H1 (cell line): Measurements from ENCODE around the gene TTC28. TPM values are rescaled to one million over a fixed set of nuclear protein-coding genes. Genes with fewer than 3 reads are reported as not detected.

ENCODE experiments used
- CTCF ChIA-PET: fragments of 300-600 bp; sonication (Branson Sonifier 250); formaldehyde crosslinking; loops from one replicate; lab custom pipeline; 2021; ENCODE audit not compliant: partially characterized antibody; lab: Charles Lee
- POLR2A ChIA-PET: fragments of 300-600 bp; sonication (Branson Sonifier 250); formaldehyde crosslinking; loops from one replicate; lab custom pipeline; 2021; ENCODE audit warnings: inconsistent platforms; ENCODE audit not compliant: partially characterized antibody; lab: Charles Lee
- DNase-seq, 2 experiments: peaks; one replicate each; pipeline versions ENCODE4 v3.0.0 to v3.0.0-alpha.2; 2010 to 2022; ENCODE audit warnings: low spot score in 2 of 2, low read depth in 1 of 2, mixed read lengths in 1 of 2
- FAIRE-seq: peaks from 2 replicates; lab custom pipeline; 2011; peaks lifted over from hg19 to GRCh38; lab: Jason Lieb, UNC
- H2AFZ ChIP-seq: 2 replicates; pipeline ENCODE4 v1.8.1; 2012; ENCODE audit warnings: low read length, inconsistent platforms
- H2AK5ac ChIP-seq: 2 replicates; pipeline ENCODE4 v1.6.1; 2013; ENCODE audit warnings: low read depth, low read length
- H2BK120ac ChIP-seq: replicated peaks from 2 replicates; pipeline ENCODE3; 2013; ENCODE audit warnings: low read depth, low read length, inconsistent platforms
- H2BK12ac ChIP-seq: 2 replicates; pipeline ENCODE4 v1.6.1; 2013; ENCODE audit warnings: low read depth, low read length
- H2BK15ac ChIP-seq: 2 replicates; pipeline ENCODE4 v1.6.1; 2013; ENCODE audit warnings: low read length
- H2BK20ac ChIP-seq: 2 replicates; pipeline ENCODE4 v1.6.1; 2013; ENCODE audit warnings: low read length
- H2BK5ac ChIP-seq: 2 replicates; pipeline ENCODE4 v1.6.1; 2013; ENCODE audit warnings: low read depth, low read length
- H3K14ac ChIP-seq: 2 replicates; pipeline ENCODE4 v1.6.1; 2013; ENCODE audit warnings: inconsistent platforms; ENCODE audit not compliant: insufficient read length
- H3K18ac ChIP-seq: 2 replicates; pipeline ENCODE4 v1.6.1; 2013; ENCODE audit warnings: low read length; ENCODE audit errors: extremely low read depth
- H3K23ac ChIP-seq: 2 replicates; pipeline ENCODE4 v1.6.1; 2013; ENCODE audit warnings: inconsistent platforms; ENCODE audit not compliant: insufficient read length
- H3K23me2 ChIP-seq: 2 replicates; pipeline ENCODE4 v1.6.1; 2013; ENCODE audit warnings: low read depth, low read length
- H3K27ac ChIP-seq: 2 replicates; pipeline ENCODE4 v1.6.1; 2011; ENCODE audit warnings: low read depth, low read length, inconsistent platforms
- H3K27me3 ChIP-seq, 4 experiments: replicated peaks in 1 of 4; 1 replicate in 1 of 4; 2 replicates in 3 of 4; pipeline versions ENCODE4 v1.6.1 to v1.8.1; 2011 to 2013; ENCODE audit warnings: low read length in 3 of 4, mild to moderate bottlenecking in 3 of 4, inconsistent platforms in 2 of 4, mixed read lengths in 2 of 4, moderate library complexity in 1 of 4; ENCODE audit not compliant: control insufficient read depth in 3 of 4, insufficient read depth in 3 of 4; ENCODE audit errors: extremely low read depth in 1 of 4
- H3K36me3 ChIP-seq, 4 experiments: 2 replicates each; pipeline versions ENCODE4 v1.6.1 to v1.8.1; 2011 to 2013; ENCODE audit warnings: mild to moderate bottlenecking in 4 of 4, low read length in 3 of 4, moderate library complexity in 2 of 4, control low read depth in 1 of 4, inconsistent platforms in 1 of 4; ENCODE audit not compliant: insufficient read depth in 4 of 4, control insufficient read depth in 2 of 4
- H3K4ac ChIP-seq: replicated peaks from 2 replicates; pipeline ENCODE3; 2013; ENCODE audit warnings: low read length, low read depth, mixed read lengths, inconsistent platforms; ENCODE audit not compliant: insufficient read length
- H3K4me1 ChIP-seq, 4 experiments: replicated peaks in 1 of 4; 1 replicate in 1 of 4; 2 replicates in 3 of 4; pipeline versions ENCODE4 v1.6.1 to v1.8.1; 2011 to 2013; ENCODE audit warnings: low read length in 3 of 4, inconsistent platforms in 2 of 4, mixed read lengths in 1 of 4; ENCODE audit not compliant: insufficient read depth in 4 of 4, control insufficient read depth in 3 of 4
- H3K4me2 ChIP-seq, 2 experiments: 2 replicates each; pipeline versions ENCODE4 v1.6.1 to v1.8.1; 2011 to 2013; ENCODE audit warnings: low read depth in 2 of 2, low read length in 2 of 2, control low read depth in 1 of 2, inconsistent platforms in 1 of 2, mild to moderate bottlenecking in 1 of 2; ENCODE audit not compliant: insufficient read depth in 1 of 2
- H3K4me3 ChIP-seq, 4 experiments: fragments of 200-600, 300-600 bp in 1 of 4; sonication (generic), shearing (Covaris generic), sonication (Bioruptor Twin) in 1 of 4; 2 replicates each; pipeline versions ENCODE4 v1.5.1 to v1.8.1; 2011 to 2016; ENCODE audit warnings: low read length in 4 of 4, low read depth in 3 of 4, control low read depth in 2 of 4, inconsistent platforms in 2 of 4, mild to moderate bottlenecking in 2 of 4, mixed read lengths in 1 of 4, moderate library complexity in 1 of 4; ENCODE audit not compliant: insufficient read depth in 2 of 4; ENCODE audit errors: extremely low read depth in 1 of 4
- H3K56ac ChIP-seq: replicated peaks from 2 replicates; pipeline ENCODE3; 2013; ENCODE audit warnings: low read depth, mild to moderate bottlenecking, mixed read lengths, low read length, inconsistent platforms; ENCODE audit not compliant: insufficient read length
- H3K79me1 ChIP-seq: 2 replicates; pipeline ENCODE4 v1.6.1; 2013; ENCODE audit warnings: low read depth, low read length, control low read depth
- H3K79me2 ChIP-seq, 2 experiments: 2 replicates each; pipeline versions ENCODE4 v1.6.1 to v1.8.1; 2012 to 2013; ENCODE audit warnings: low read length in 2 of 2, mild to moderate bottlenecking in 2 of 2, inconsistent platforms in 1 of 2; ENCODE audit not compliant: insufficient read depth in 2 of 2, control insufficient read depth in 1 of 2
- H3K9ac ChIP-seq, 4 experiments: replicated peaks in 1 of 4; 1 replicate in 1 of 4; 2 replicates in 3 of 4; pipeline versions ENCODE4 v1.6.1 to v1.8.1; 2011 to 2013; ENCODE audit warnings: low read depth in 3 of 4, low read length in 3 of 4, control low read depth in 2 of 4, mild to moderate bottlenecking in 2 of 4, moderate library complexity in 2 of 4, inconsistent platforms in 1 of 4; ENCODE audit errors: extremely low read depth in 1 of 4
- H3K9me3 ChIP-seq, 2 experiments: 2 replicates each; pipeline versions ENCODE4 v1.6.1 to v1.8.1; 2012 to 2013; ENCODE audit warnings: mild to moderate bottlenecking in 2 of 2, moderate library complexity in 2 of 2, control low read depth in 1 of 2, inconsistent platforms in 1 of 2, low read depth in 1 of 2, low read length in 1 of 2, mixed read lengths in 1 of 2; ENCODE audit not compliant: insufficient read depth in 2 of 2
- H4K20me1 ChIP-seq, 2 experiments: replicated peaks in 1 of 2; 2 replicates each; pipeline versions ENCODE3 to v1.8.1; 2011 to 2013; ENCODE audit warnings: inconsistent platforms in 2 of 2, low read length in 2 of 2, mild to moderate bottlenecking in 1 of 2; ENCODE audit not compliant: insufficient read depth in 2 of 2, control insufficient read depth in 1 of 2
- H4K5ac ChIP-seq: 2 replicates; pipeline ENCODE4 v1.6.1; 2013; ENCODE audit warnings: low read length, low read depth, mixed read lengths, inconsistent platforms; ENCODE audit not compliant: insufficient read length
- H4K8ac ChIP-seq: 2 replicates; pipeline ENCODE4 v1.8.0; 2013; ENCODE audit warnings: mild to moderate bottlenecking, moderate library complexity, low read length, inconsistent platforms; ENCODE audit not compliant: insufficient read depth; ENCODE audit errors: extremely low read depth
- H4K91ac ChIP-seq: replicated peaks from 2 replicates; pipeline ENCODE3; 2013; ENCODE audit warnings: low read length, mixed read lengths, inconsistent platforms; ENCODE audit not compliant: insufficient read length
- ATF2 ChIP-seq: IDR thresholded peaks from 2 replicates; pipeline ENCODE4 v1.6.1; 2012; ENCODE audit warnings: low read length, inconsistent platforms
- BACH1 ChIP-seq: IDR thresholded peaks from 2 replicates; pipeline ENCODE4 v1.6.1; 2012; ENCODE audit warnings: low read length, improper control_type of control experiment
- BRCA1 ChIP-seq: IDR thresholded peaks from 2 replicates; pipeline ENCODE4 v1.6.1; 2012; ENCODE audit warnings: low read depth, low read length, improper control_type of control experiment
- CTBP2 ChIP-seq: IDR thresholded peaks from 2 replicates; pipeline ENCODE4 v1.7.0; 2011; ENCODE audit warnings: borderline replicate concordance, mild to moderate bottlenecking, moderate library complexity, mixed read lengths, low read length; ENCODE audit not compliant: insufficient read depth, insufficient read length
- GABPA ChIP-seq: IDR thresholded peaks from 2 replicates; pipeline ENCODE4 v1.6.1; 2011; ENCODE audit warnings: mild to moderate bottlenecking, low read length, moderate library complexity, borderline replicate concordance; ENCODE audit not compliant: insufficient read depth
- JUND ChIP-seq: IDR thresholded peaks from 2 replicates; pipeline ENCODE4 v1.6.1; 2011; ENCODE audit warnings: mild to moderate bottlenecking, improper control_type of control experiment, low read length
- SAP30 ChIP-seq: fragments of 300-600 bp; sonication (generic); IDR thresholded peaks from 2 replicates; pipeline ENCODE4 v1.7.1; 2012; ENCODE audit warnings: low read length, moderate library complexity, mild to moderate bottlenecking, inconsistent platforms; ENCODE audit not compliant: insufficient read depth, insufficient replicate concordance
- TAF1 ChIP-seq: IDR thresholded peaks from 2 replicates; pipeline ENCODE4 v1.6.1; 2011; ENCODE audit warnings: mild to moderate bottlenecking, low read depth, low read length
- WGBS, 2 experiments: shearing (Covaris generic) in 1 of 2; methylation state at CpG; one replicate each; pipeline versions ENCODE4 v1.1.6 to v1.1.7; 2013 to 2015; ENCODE audit warnings: low lambda C conversion rate in 2 of 2, mixed read lengths in 2 of 2, inconsistent platforms in 1 of 2, low coverage in 1 of 2, missing lambda C conversion rate in 1 of 2; ENCODE audit not compliant: insufficient replicate concordance in 2 of 2, insufficient coverage in 1 of 2, insufficient read length in 1 of 2; ENCODE audit errors: extremely low coverage in 1 of 2, missing lambda C conversion rate in 1 of 2; 5-methylcytosine and 5-hydroxymethylcytosine counted together
- polyA plus RNA-seq, 7 experiments: library from polyadenylated mRNA; depleted of rRNA in 3 of 7; stranded (reverse) in 5 of 7; unstranded in 2 of 7; fragments of >200 nt in 5 of 7; fragments of 200-250 nt in 2 of 7; gene quantifications; 1 replicate in 5 of 7; 2 replicates in 1 of 7; 4 replicates in 1 of 7; pipeline versions ENCODE4 v1.2.1 to v1.2.3, GENCODE V29; 2011 to 2013; ENCODE audit warnings: missing spikeins in 2 of 7, mixed read lengths in 2 of 7
- total RNA-seq: library from RNA; stranded (reverse); fragmentation: NEBNext Ultra II Directional; extraction: Animal tissue kit (Norgen Biotek cat#: 25700); gene quantifications from 2 replicates; pipeline ENCODE4 v1.2.1, GENCODE V29; 2021

TTC28 gene
- total and polyA plus RNA-seq, 2 of the 8 experiments (the other 6 are each of a cell fraction or from before 2014, with no cell fraction given): 2.6 to 12.6 TPM

- H3K27me3 ChIP-seq: no peaks in the 10 kb centered on the region
- H3K23ac ChIP-seq: no peak overlapping the region
- H3K27ac ChIP-seq: no peak overlapping the region
- H4K20me1 ChIP-seq: no peaks in the 10 kb centered on the region
- H3K4ac ChIP-seq: no peak overlapping the region
- DNase-seq (no peak), FAIRE-seq (no peak)
- no peaks in the 10 kb centered on the region for H3K79me1 ChIP-seq
- TF ChIP-seq JUND (no peak), GABPA (no peak), CTBP2 (no peak), BRCA1 (no peak), TAF1 (no peak), BACH1 (no peak), ATF2 (no peak), SAP30 (no peak)
- no peaks in the 10 kb centered on the region for H3K4me1 ChIP-seq
- no peak overlapping the region for H2BK5ac ChIP-seq
- POLR2A ChIA-PET: no interaction called here
- CTCF ChIA-PET: interaction anchor here (0.6 to 1.1 kb wide), 3 partner anchors 71 to 269 kb away, joined by 3 to 4 read pairs (median 3); no protein-coding TSS in a partner anchor
- H4K8ac ChIP-seq: no peak overlapping the region
- no peaks in the 10 kb centered on the region for H3K79me2 ChIP-seq
- no peaks in the 10 kb centered on the region for H3K36me3 ChIP-seq
- no peak overlapping the region for H2AFZ ChIP-seq
- no peak overlapping the region for H3K4me3 ChIP-seq
- H3K9ac ChIP-seq: no peak overlapping the region
- no peak overlapping the region for H4K91ac ChIP-seq
- no peak overlapping the region for H2BK15ac ChIP-seq
- H3K56ac ChIP-seq: no peak overlapping the region
- H2BK120ac ChIP-seq: no peak overlapping the region
- H3K9me3 ChIP-seq: no peaks in the 10 kb centered on the region
- H4K5ac ChIP-seq: no peak overlapping the region
- H3K18ac ChIP-seq: no peak overlapping the region
- H2BK20ac ChIP-seq: no peak overlapping the region
- no peak overlapping the region for H3K4me2 ChIP-seq
- no peak overlapping the region for H3K14ac ChIP-seq
- H2AK5ac ChIP-seq: no peak overlapping the region
- H3K23me2 ChIP-seq: no peaks in the 10 kb centered on the region
- no peak overlapping the region for H2BK12ac ChIP-seq
- WGBS, 2 experiments: 94% methylated on average over 1 of the region's 1 CpG; no CpG with 5 or more reads in 1 of the 2 experiments
Observed at GRCh38 chr22:28180804-28181731, 498.6 kb downstream of the TTC28 start.
